GM23338 (cell line): ENCODE results near the gene FRMPD1. TPM values are rescaled to one million over a fixed set of nuclear protein-coding genes. Genes with fewer than 3 reads are reported as not detected.
A peak's percentile ranks its signal among the peaks of the same experiment; 100 is the strongest.

Source experiments
- ATAC-seq: fragments of 200-7000 bp; cut with Tn5 transposase; 3 replicates; pipeline ENCODE4 v1.9.1; 2020
- DNase-seq: peaks from one replicate; pipeline ENCODE4 v3.0.0-alpha.2; 2015; ENCODE audit warnings: low spot score
- H2AFZ ChIP-seq: fragments of 200-600 bp; sonication (generic); 2 replicates; pipeline ENCODE4 v1.8.0; 2016; ENCODE audit warnings: antibody characterized with exemption, mild to moderate bottlenecking, moderate library complexity
- H3F3A ChIP-seq: fragments of 200-600 bp; sonication (generic); replicated peaks from 2 replicates; pipeline ENCODE4 v1.8.0; 2017; ENCODE audit warnings: antibody characterized with exemption, mixed run types, low read depth
- H3K27ac ChIP-seq: fragments of 200-600 bp; sonication (generic); 2 replicates; pipeline ENCODE4 v1.6.1; 2016; ENCODE audit warnings: low read depth
- H3K27me3 ChIP-seq: fragments of 200-600 bp; sonication (generic); 2 replicates; pipeline ENCODE4 v1.8.0; 2016; ENCODE audit warnings: mild to moderate bottlenecking, mixed run types, moderate library complexity; ENCODE audit not compliant: insufficient read depth
- H3K36me3 ChIP-seq: fragments of 200-600 bp; sonication (generic); 2 replicates; pipeline ENCODE4 v1.8.0; 2016; ENCODE audit warnings: mild to moderate bottlenecking; ENCODE audit not compliant: insufficient read depth
- H3K4me1 ChIP-seq: fragments of 200-600 bp; sonication (generic); 2 replicates; pipeline ENCODE4 v1.8.0; 2016; ENCODE audit warnings: mild to moderate bottlenecking, moderate library complexity; ENCODE audit not compliant: insufficient read depth
- H3K4me2 ChIP-seq: fragments of 200-600 bp; sonication (generic); 2 replicates; pipeline ENCODE4 v1.7.1; 2017; ENCODE audit warnings: mixed run types
- H3K4me3 ChIP-seq: fragments of 200-600 bp; sonication (generic); 2 replicates; pipeline ENCODE4 v1.6.1; 2016; ENCODE audit warnings: mixed run types
- H3K79me2 ChIP-seq: fragments of 200-600 bp; sonication (generic); replicated peaks from 2 replicates; pipeline ENCODE4 v1.8.0; 2017; ENCODE audit warnings: mild to moderate bottlenecking; ENCODE audit not compliant: insufficient read depth
- H3K9me2 ChIP-seq: fragments of 200-600 bp; sonication (generic); 2 replicates; pipeline ENCODE4 v1.8.0; 2017; ENCODE audit not compliant: insufficient read depth
- H4K20me1 ChIP-seq: fragments of 200-600 bp; sonication (generic); replicated peaks from 2 replicates; pipeline ENCODE4 v1.8.0; 2017; ENCODE audit warnings: mild to moderate bottlenecking; ENCODE audit not compliant: insufficient read depth
- H3K27ac Mint-ChIP-seq: 2 replicates; pipeline ENCODE4 v1.8.0; 2020; ENCODE audit warnings: inconsistent platforms, mild to moderate bottlenecking, moderate library complexity, mixed read lengths
- H3K27me3 Mint-ChIP-seq: 3 replicates; pipeline ENCODE4 v1.8.0; 2022; ENCODE audit warnings: low read depth, mild to moderate bottlenecking, moderate library complexity, mixed read lengths, inconsistent platforms; ENCODE audit not compliant: insufficient read depth, poor library complexity
- H3K36me3 Mint-ChIP-seq: 3 replicates; pipeline ENCODE4 v1.8.0; 2021; ENCODE audit warnings: low read depth, mild to moderate bottlenecking, inconsistent platforms, moderate library complexity, mixed read lengths
- H3K4me1 Mint-ChIP-seq: 3 replicates; pipeline ENCODE4 v1.8.0; 2020; ENCODE audit warnings: mild to moderate bottlenecking, inconsistent platforms, mixed read lengths
- H3K4me3 Mint-ChIP-seq: 3 replicates; pipeline ENCODE4 v1.8.0; 2021; ENCODE audit warnings: moderate library complexity, mild to moderate bottlenecking, inconsistent platforms, mixed read lengths
- H3K9me3 Mint-ChIP-seq: 3 replicates; pipeline ENCODE4 v1.8.0; 2020; ENCODE audit warnings: moderate library complexity, mild to moderate bottlenecking, inconsistent platforms, mixed read lengths
- CREB1 ChIP-seq: fragments of 250-450 bp; sonication (Bioruptor Pico); IDR thresholded peaks from 2 replicates; pipeline ENCODE4 v1.5.0; 2020; ENCODE audit warnings: low read depth, mild to moderate bottlenecking, moderate library complexity
- JUNB ChIP-seq: IDR thresholded peaks from one replicate; pipeline ENCODE4 v1.6.1; 2016; ENCODE audit warnings: antibody characterized with exemption; ENCODE audit not compliant: unreplicated experiment
- NANOG ChIP-seq: IDR thresholded peaks from 2 replicates; pipeline ENCODE4 v1.6.1; 2016; ENCODE audit warnings: antibody characterized with exemption, borderline replicate concordance
- POLR2AphosphoS5 ChIP-seq: IDR thresholded peaks from 2 replicates; pipeline ENCODE4 v1.6.1; 2016; ENCODE audit warnings: antibody characterized with exemption, low read depth
- ZNF331 ChIP-seq: fragments of 250-450 bp; sonication (Bioruptor Pico); IDR thresholded peaks from 2 replicates; pipeline ENCODE4 v1.5.0; 2020; ENCODE audit warnings: low read depth, mild to moderate bottlenecking, moderate library complexity
- polyA plus RNA-seq: library from polyadenylated mRNA; unstranded; fragments of >200 nt; fragmentation: Nextera tagmentation; extraction: Ambion mirVana; gene quantifications from 2 replicates; pipeline ENCODE4 v1.2.1, GENCODE V29; 2016
- total RNA-seq: library from RNA; depleted of rRNA; stranded (reverse); fragments of >200 nt; shearing (Covaris generic); gene quantifications from 2 replicates; pipeline ENCODE4 v1.2.3, GENCODE V29; 2014
- TF ChIP-seq, protein P1 (sequence below), 2 experiments: fragments of 200-600 bp in 1 of 2; sonication (generic) in 1 of 2; conservative IDR thresholded peaks; 2 replicates each; pipeline versions ENCODE4 v1.5.1 to v1.6.1; 2016 to 2017; ENCODE audit warnings: antibody characterized with exemption in 2 of 2, low read depth in 2 of 2, mild to moderate bottlenecking in 2 of 2, moderate library complexity in 1 of 2
- TF ChIP-seq, protein P2 (sequence below): fragments of 250-450 bp; sonication (Bioruptor Pico); IDR thresholded peaks from 2 replicates; pipeline ENCODE4 v1.5.0; 2020; ENCODE audit warnings: mild to moderate bottlenecking, moderate library complexity
- TF ChIP-seq, protein P3 (sequence below): IDR thresholded peaks from one replicate; pipeline ENCODE4 v1.6.1; 2018; ENCODE audit warnings: antibody characterized with exemption; ENCODE audit not compliant: unreplicated experiment
- TF ChIP-seq, protein P4 (sequence below): IDR thresholded peaks from 2 replicates; pipeline ENCODE4 v1.6.1; 2016; ENCODE audit warnings: antibody characterized with exemption

The FRMPD1 gene
- total and polyA plus RNA-seq, 2 experiments from 2014 or later, result 0.23 to 0.63 TPM

DNA sequence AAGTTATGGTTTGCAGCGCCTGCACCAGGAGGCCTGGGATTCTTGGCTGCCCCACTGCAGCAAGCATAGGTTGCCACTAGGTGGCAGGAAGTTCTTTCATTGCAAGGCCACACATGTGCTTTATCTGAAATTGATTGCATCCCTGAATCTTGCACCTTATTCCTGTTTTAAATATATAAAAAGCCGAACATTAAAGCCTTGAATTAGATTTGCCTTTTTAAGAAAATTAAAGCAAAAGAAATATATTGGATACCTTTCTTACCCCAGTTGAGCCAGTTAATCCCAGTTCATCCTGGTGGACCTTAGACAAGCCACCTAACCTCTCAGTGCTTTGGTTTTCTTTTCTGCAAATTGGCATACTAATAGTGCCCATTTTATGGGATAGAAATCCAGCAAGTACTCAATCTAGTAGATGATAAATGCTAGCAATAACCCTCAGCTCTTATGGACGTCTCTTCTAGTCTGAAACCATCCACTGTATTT lies 96.6 kb downstream of the FRMPD1 start:
- TF ChIP-seq, protein P1, sequence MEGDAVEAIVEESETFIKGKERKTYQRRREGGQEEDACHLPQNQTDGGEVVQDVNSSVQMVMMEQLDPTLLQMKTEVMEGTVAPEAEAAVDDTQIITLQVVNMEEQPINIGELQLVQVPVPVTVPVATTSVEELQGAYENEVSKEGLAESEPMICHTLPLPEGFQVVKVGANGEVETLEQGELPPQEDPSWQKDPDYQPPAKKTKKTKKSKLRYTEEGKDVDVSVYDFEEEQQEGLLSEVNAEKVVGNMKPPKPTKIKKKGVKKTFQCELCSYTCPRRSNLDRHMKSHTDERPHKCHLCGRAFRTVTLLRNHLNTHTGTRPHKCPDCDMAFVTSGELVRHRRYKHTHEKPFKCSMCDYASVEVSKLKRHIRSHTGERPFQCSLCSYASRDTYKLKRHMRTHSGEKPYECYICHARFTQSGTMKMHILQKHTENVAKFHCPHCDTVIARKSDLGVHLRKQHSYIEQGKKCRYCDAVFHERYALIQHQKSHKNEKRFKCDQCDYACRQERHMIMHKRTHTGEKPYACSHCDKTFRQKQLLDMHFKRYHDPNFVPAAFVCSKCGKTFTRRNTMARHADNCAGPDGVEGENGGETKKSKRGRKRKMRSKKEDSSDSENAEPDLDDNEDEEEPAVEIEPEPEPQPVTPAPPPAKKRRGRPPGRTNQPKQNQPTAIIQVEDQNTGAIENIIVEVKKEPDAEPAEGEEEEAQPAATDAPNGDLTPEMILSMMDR (conservative IDR thresholded peaks at IDR 0.05; ENCODE audit: low read depth in 2 of 2), result peak; percentile 89 to 93
- TF ChIP-seq, protein P2, sequence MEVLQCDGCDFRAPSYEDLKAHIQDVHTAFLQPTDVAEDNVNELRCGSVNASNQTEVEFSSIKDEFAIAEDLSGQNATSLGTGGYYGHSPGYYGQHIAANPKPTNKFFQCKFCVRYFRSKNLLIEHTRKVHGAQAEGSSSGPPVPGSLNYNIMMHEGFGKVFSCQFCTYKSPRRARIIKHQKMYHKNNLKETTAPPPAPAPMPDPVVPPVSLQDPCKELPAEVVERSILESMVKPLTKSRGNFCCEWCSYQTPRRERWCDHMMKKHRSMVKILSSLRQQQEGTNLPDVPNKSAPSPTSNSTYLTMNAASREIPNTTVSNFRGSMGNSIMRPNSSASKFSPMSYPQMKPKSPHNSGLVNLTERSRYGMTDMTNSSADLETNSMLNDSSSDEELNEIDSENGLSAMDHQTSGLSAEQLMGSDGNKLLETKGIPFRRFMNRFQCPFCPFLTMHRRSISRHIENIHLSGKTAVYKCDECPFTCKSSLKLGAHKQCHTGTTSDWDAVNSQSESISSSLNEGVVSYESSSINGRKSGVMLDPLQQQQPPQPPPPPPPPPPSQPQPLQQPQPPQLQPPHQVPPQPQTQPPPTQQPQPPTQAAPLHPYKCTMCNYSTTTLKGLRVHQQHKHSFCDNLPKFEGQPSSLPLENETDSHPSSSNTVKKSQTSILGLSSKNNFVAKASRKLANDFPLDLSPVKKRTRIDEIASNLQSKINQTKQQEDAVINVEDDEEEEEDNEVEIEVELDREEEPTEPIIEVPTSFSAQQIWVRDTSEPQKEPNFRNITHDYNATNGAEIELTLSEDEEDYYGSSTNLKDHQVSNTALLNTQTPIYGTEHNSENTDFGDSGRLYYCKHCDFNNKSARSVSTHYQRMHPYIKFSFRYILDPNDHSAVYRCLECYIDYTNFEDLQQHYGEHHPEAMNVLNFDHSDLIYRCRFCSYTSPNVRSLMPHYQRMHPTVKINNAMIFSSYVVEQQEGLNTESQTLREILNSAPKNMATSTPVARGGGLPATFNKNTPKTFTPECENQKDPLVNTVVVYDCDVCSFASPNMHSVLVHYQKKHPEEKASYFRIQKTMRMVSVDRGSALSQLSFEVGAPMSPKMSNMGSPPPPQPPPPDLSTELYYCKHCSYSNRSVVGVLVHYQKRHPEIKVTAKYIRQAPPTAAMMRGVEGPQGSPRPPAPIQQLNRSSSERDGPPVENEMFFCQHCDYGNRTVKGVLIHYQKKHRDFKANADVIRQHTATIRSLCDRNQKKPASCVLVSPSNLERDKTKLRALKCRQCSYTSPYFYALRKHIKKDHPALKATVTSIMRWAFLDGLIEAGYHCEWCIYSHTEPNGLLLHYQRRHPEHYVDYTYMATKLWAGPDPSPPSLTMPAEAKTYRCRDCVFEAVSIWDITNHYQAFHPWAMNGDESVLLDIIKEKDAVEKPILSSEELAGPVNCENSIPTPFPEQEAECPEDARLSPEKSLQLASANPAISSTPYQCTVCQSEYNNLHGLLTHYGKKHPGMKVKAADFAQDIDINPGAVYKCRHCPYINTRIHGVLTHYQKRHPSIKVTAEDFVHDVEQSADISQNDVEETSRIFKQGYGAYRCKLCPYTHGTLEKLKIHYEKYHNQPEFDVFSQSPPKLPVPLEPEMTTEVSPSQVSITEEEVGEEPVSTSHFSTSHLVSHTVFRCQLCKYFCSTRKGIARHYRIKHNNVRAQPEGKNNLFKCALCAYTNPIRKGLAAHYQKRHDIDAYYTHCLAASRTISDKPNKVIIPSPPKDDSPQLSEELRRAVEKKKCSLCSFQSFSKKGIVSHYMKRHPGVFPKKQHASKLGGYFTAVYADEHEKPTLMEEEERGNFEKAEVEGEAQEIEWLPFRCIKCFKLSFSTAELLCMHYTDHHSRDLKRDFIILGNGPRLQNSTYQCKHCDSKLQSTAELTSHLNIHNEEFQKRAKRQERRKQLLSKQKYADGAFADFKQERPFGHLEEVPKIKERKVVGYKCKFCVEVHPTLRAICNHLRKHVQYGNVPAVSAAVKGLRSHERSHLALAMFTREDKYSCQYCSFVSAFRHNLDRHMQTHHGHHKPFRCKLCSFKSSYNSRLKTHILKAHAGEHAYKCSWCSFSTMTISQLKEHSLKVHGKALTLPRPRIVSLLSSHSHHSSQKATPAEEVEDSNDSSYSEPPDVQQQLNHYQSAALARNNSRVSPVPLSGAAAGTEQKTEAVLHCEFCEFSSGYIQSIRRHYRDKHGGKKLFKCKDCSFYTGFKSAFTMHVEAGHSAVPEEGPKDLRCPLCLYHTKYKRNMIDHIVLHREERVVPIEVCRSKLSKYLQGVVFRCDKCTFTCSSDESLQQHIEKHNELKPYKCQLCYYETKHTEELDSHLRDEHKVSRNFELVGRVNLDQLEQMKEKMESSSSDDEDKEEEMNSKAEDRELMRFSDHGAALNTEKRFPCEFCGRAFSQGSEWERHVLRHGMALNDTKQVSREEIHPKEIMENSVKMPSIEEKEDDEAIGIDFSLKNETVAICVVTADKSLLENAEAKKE (CRISPR knock-in tag), result no peak
- TF ChIP-seq POLR2AphosphoS5, result no peak
- H4K20me1 ChIP-seq, result no peaks in the 10 kb centered on the region
- no peak overlapping the region for H3K4me3 ChIP-seq
- ATAC-seq (peak; percentile 89), DNase-seq (peak; percentile 82)
- no peaks in the 10 kb centered on the region for H3F3A ChIP-seq
- H2AFZ ChIP-seq, result peak overlapping the region; percentile 87
- H3K27me3 Mint-ChIP-seq, result peaks cover 1% of the 10 kb centered on the region
- no peaks in the 10 kb centered on the region for H3K4me1 ChIP-seq
- no peak overlapping the region for H3K4me2 ChIP-seq
- H3K9me3 Mint-ChIP-seq, result no peaks in the 10 kb centered on the region
- H3K27me3 ChIP-seq, result no peaks in the 10 kb centered on the region
- H3K27ac ChIP-seq, result no peak overlapping the region
- no peaks in the 10 kb centered on the region for H3K36me3 Mint-ChIP-seq
- no peaks in the 10 kb centered on the region for H3K4me1 Mint-ChIP-seq
- no peaks in the 10 kb centered on the region for H3K9me2 ChIP-seq
- no peaks in the 10 kb centered on the region for H3K79me2 ChIP-seq
- H3K4me3 Mint-ChIP-seq, result no peak overlapping the region
- no peak overlapping the region for H3K27ac Mint-ChIP-seq
- no peaks in the 10 kb centered on the region for H3K36me3 ChIP-seq

DNA sequence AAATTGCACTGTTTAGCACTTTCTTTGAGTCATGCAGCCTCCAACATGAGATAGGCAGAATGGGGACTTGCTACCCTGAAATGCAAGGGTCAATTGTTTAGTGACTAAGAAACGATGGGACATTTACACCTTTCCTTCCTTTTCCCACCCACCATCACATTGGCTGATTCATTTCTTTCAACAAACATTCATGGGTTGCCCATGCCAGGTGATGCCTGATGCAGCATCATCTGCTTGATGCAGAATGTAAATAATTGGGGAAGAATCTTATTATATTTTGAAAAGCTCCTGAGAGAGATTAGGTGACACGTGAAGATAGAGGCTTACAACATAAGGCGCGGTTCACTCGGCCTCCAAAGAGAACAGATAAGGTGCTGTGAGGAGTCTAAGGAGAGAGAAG lies 98.4 kb downstream of the FRMPD1 start:
- Mint-ChIP-seq H3K9me3 (peaks cover 6% of the 10 kb centered on the region; the same call in 2 of the 3 replicates), H3K27ac (no peak overlapping the region), H3K4me3 (no peak overlapping the region), H3K27me3 (peaks cover 7% of the 10 kb centered on the region), H3K36me3 (peaks cover 5% of the 10 kb centered on the region; the same call in 1 of the 3 replicates), H3K4me1 (peaks cover 3% of the 10 kb centered on the region; the same call in 2 of the 3 replicates)
- Histone ChIP-seq H3F3A (no peaks in the 10 kb centered on the region), H3K27ac (no peak overlapping the region), H3K4me3 (no peak overlapping the region), H4K20me1 (no peaks in the 10 kb centered on the region), H2AFZ (no peak overlapping the region), H3K4me1 (peaks cover 1% of the 10 kb centered on the region; the same call in 1 of the 2 replicates), H3K36me3 (no peaks in the 10 kb centered on the region), H3K9me2 (peaks cover 6% of the 10 kb centered on the region; the same call in 1 of the 2 replicates), H3K27me3 (no peaks in the 10 kb centered on the region), H3K79me2 (0 out of 2 replicates have a peak, but pooled peaks cover 3% of the 10 kb centered on the region), H3K4me2 (no peak overlapping the region)
- ATAC-seq (no peak), DNase-seq (no peak)
- TF ChIP-seq ZNF331 (CRISPR knock-in tag) (no peak), JUNB (no peak), NANOG (no peak), POLR2AphosphoS5 (no peak), CREB1 (no peak)
- TF ChIP-seq, protein P3, sequence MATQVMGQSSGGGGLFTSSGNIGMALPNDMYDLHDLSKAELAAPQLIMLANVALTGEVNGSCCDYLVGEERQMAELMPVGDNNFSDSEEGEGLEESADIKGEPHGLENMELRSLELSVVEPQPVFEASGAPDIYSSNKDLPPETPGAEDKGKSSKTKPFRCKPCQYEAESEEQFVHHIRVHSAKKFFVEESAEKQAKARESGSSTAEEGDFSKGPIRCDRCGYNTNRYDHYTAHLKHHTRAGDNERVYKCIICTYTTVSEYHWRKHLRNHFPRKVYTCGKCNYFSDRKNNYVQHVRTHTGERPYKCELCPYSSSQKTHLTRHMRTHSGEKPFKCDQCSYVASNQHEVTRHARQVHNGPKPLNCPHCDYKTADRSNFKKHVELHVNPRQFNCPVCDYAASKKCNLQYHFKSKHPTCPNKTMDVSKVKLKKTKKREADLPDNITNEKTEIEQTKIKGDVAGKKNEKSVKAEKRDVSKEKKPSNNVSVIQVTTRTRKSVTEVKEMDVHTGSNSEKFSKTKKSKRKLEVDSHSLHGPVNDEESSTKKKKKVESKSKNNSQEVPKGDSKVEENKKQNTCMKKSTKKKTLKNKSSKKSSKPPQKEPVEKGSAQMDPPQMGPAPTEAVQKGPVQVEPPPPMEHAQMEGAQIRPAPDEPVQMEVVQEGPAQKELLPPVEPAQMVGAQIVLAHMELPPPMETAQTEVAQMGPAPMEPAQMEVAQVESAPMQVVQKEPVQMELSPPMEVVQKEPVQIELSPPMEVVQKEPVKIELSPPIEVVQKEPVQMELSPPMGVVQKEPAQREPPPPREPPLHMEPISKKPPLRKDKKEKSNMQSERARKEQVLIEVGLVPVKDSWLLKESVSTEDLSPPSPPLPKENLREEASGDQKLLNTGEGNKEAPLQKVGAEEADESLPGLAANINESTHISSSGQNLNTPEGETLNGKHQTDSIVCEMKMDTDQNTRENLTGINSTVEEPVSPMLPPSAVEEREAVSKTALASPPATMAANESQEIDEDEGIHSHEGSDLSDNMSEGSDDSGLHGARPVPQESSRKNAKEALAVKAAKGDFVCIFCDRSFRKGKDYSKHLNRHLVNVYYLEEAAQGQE, result no peak
- TF ChIP-seq, protein P4, sequence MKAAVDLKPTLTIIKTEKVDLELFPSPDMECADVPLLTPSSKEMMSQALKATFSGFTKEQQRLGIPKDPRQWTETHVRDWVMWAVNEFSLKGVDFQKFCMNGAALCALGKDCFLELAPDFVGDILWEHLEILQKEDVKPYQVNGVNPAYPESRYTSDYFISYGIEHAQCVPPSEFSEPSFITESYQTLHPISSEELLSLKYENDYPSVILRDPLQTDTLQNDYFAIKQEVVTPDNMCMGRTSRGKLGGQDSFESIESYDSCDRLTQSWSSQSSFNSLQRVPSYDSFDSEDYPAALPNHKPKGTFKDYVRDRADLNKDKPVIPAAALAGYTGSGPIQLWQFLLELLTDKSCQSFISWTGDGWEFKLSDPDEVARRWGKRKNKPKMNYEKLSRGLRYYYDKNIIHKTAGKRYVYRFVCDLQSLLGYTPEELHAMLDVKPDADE, result no peak
